GM23338 (cell line): ENCODE results near the gene LRRC26. TPM values are rescaled to one million over a fixed set of nuclear protein-coding genes. Genes with fewer than 3 reads are reported as not detected.

Experiments
- ATAC-seq: fragments of 200-7000 bp; cut with Tn5 transposase; 3 replicates; pipeline ENCODE4 v1.9.1; 2020
- DNase-seq: peaks from one replicate; pipeline ENCODE4 v3.0.0-alpha.2; 2015; ENCODE audit warnings: low spot score
- H2AFZ ChIP-seq: fragments of 200-600 bp; sonication (generic); 2 replicates; pipeline ENCODE4 v1.8.0; 2016; ENCODE audit warnings: antibody characterized with exemption, mild to moderate bottlenecking, moderate library complexity
- H3F3A ChIP-seq: fragments of 200-600 bp; sonication (generic); replicated peaks from 2 replicates; pipeline ENCODE4 v1.8.0; 2017; ENCODE audit warnings: antibody characterized with exemption, mixed run types, low read depth
- H3K27ac ChIP-seq: fragments of 200-600 bp; sonication (generic); 2 replicates; pipeline ENCODE4 v1.6.1; 2016; ENCODE audit warnings: low read depth
- H3K27me3 ChIP-seq: fragments of 200-600 bp; sonication (generic); 2 replicates; pipeline ENCODE4 v1.8.0; 2016; ENCODE audit warnings: mild to moderate bottlenecking, mixed run types, moderate library complexity; ENCODE audit not compliant: insufficient read depth
- H3K36me3 ChIP-seq: fragments of 200-600 bp; sonication (generic); 2 replicates; pipeline ENCODE4 v1.8.0; 2016; ENCODE audit warnings: mild to moderate bottlenecking; ENCODE audit not compliant: insufficient read depth
- H3K4me1 ChIP-seq: fragments of 200-600 bp; sonication (generic); 2 replicates; pipeline ENCODE4 v1.8.0; 2016; ENCODE audit warnings: mild to moderate bottlenecking, moderate library complexity; ENCODE audit not compliant: insufficient read depth
- H3K4me2 ChIP-seq: fragments of 200-600 bp; sonication (generic); 2 replicates; pipeline ENCODE4 v1.7.1; 2017; ENCODE audit warnings: mixed run types
- H3K4me3 ChIP-seq: fragments of 200-600 bp; sonication (generic); 2 replicates; pipeline ENCODE4 v1.6.1; 2016; ENCODE audit warnings: mixed run types
- H3K79me2 ChIP-seq: fragments of 200-600 bp; sonication (generic); replicated peaks from 2 replicates; pipeline ENCODE4 v1.8.0; 2017; ENCODE audit warnings: mild to moderate bottlenecking; ENCODE audit not compliant: insufficient read depth
- H3K9me2 ChIP-seq: fragments of 200-600 bp; sonication (generic); 2 replicates; pipeline ENCODE4 v1.8.0; 2017; ENCODE audit not compliant: insufficient read depth
- H4K20me1 ChIP-seq: fragments of 200-600 bp; sonication (generic); replicated peaks from 2 replicates; pipeline ENCODE4 v1.8.0; 2017; ENCODE audit warnings: mild to moderate bottlenecking; ENCODE audit not compliant: insufficient read depth
- H3K27ac Mint-ChIP-seq: 2 replicates; pipeline ENCODE4 v1.8.0; 2020; ENCODE audit warnings: inconsistent platforms, mild to moderate bottlenecking, moderate library complexity, mixed read lengths
- H3K27me3 Mint-ChIP-seq: 3 replicates; pipeline ENCODE4 v1.8.0; 2022; ENCODE audit warnings: low read depth, mild to moderate bottlenecking, moderate library complexity, mixed read lengths, inconsistent platforms; ENCODE audit not compliant: insufficient read depth, poor library complexity
- H3K36me3 Mint-ChIP-seq: 3 replicates; pipeline ENCODE4 v1.8.0; 2021; ENCODE audit warnings: low read depth, mild to moderate bottlenecking, inconsistent platforms, moderate library complexity, mixed read lengths
- H3K4me1 Mint-ChIP-seq: 3 replicates; pipeline ENCODE4 v1.8.0; 2020; ENCODE audit warnings: mild to moderate bottlenecking, inconsistent platforms, mixed read lengths
- H3K4me3 Mint-ChIP-seq: 3 replicates; pipeline ENCODE4 v1.8.0; 2021; ENCODE audit warnings: moderate library complexity, mild to moderate bottlenecking, inconsistent platforms, mixed read lengths
- H3K9me3 Mint-ChIP-seq: 3 replicates; pipeline ENCODE4 v1.8.0; 2020; ENCODE audit warnings: moderate library complexity, mild to moderate bottlenecking, inconsistent platforms, mixed read lengths
- EZH2 ChIP-seq: fragments of 200-600 bp; sonication (generic); IDR thresholded peaks from one replicate; pipeline ENCODE4 v1.8.0; 2017; ENCODE audit warnings: antibody characterized with exemption, mild to moderate bottlenecking, low read depth; ENCODE audit not compliant: unreplicated experiment
- JUNB ChIP-seq: IDR thresholded peaks from one replicate; pipeline ENCODE4 v1.6.1; 2016; ENCODE audit warnings: antibody characterized with exemption; ENCODE audit not compliant: unreplicated experiment
- NANOG ChIP-seq: IDR thresholded peaks from 2 replicates; pipeline ENCODE4 v1.6.1; 2016; ENCODE audit warnings: antibody characterized with exemption, borderline replicate concordance
- STAT1 ChIP-seq: IDR thresholded peaks from one replicate; pipeline ENCODE4 v1.6.1; 2016; ENCODE audit warnings: antibody characterized with exemption; ENCODE audit not compliant: unreplicated experiment
- ZNF114 ChIP-seq: fragments of 250-450 bp; sonication (Bioruptor Pico); IDR thresholded peaks from 2 replicates; pipeline ENCODE4 v1.5.0; 2020; ENCODE audit warnings: mild to moderate bottlenecking, moderate library complexity
- ZNF331 ChIP-seq: fragments of 250-450 bp; sonication (Bioruptor Pico); IDR thresholded peaks from 2 replicates; pipeline ENCODE4 v1.5.0; 2020; ENCODE audit warnings: low read depth, mild to moderate bottlenecking, moderate library complexity
- polyA plus RNA-seq: library from polyadenylated mRNA; unstranded; fragments of >200 nt; fragmentation: Nextera tagmentation; extraction: Ambion mirVana; gene quantifications from 2 replicates; pipeline ENCODE4 v1.2.1, GENCODE V29; 2016
- total RNA-seq: library from RNA; depleted of rRNA; stranded (reverse); fragments of >200 nt; shearing (Covaris generic); gene quantifications from 2 replicates; pipeline ENCODE4 v1.2.3, GENCODE V29; 2014
- TF ChIP-seq, protein P1 (sequence below): fragments of 250-450 bp; sonication (Bioruptor Pico); IDR thresholded peaks from 2 replicates; pipeline ENCODE4 v1.5.0; 2020; ENCODE audit warnings: mild to moderate bottlenecking, moderate library complexity
- TF ChIP-seq, protein P2 (sequence below), 2 experiments: fragments of 200-600 bp in 1 of 2; sonication (generic) in 1 of 2; conservative IDR thresholded peaks; 2 replicates each; pipeline versions ENCODE4 v1.5.1 to v1.6.1; 2016 to 2017; ENCODE audit warnings: antibody characterized with exemption in 2 of 2, low read depth in 2 of 2, mild to moderate bottlenecking in 2 of 2, moderate library complexity in 1 of 2
- TF ChIP-seq, protein P3 (sequence below): IDR thresholded peaks from 2 replicates; pipeline ENCODE4 v1.6.1; 2016; ENCODE audit warnings: antibody characterized with exemption

Gene LRRC26
- total and polyA plus RNA-seq, 2 experiments from 2014 or later, result 0.21 to 4.3 TPM

DNA sequence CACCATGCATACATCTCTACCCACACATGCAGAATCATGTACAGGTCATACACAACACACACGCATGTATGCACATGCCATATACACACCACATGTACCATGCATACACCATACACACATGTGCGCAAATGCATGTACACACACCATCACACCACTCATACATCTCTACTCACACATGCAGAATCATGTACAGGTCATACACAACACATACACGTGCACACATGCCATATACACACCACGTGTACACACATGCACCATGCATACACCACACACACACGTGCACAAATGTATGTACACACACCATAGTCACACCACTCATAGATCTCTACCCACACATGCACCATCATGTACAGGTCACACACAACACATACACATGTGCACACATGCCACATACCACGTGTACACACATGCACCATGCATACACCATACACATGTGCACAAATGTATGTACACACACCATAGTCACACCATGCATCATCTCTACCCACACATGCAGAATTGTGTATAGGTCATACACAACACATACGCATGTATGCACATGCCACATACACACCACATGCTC is 16.9 kb downstream of the LRRC26 start:
- Histone ChIP-seq H3K4me3 (no peak overlapping the region), H3K79me2 (no peaks in the 10 kb centered on the region), H4K20me1 (no peaks in the 10 kb centered on the region; the same call in 1 of the 2 replicates), H3K4me1 (peaks cover 2% of the 10 kb centered on the region; the same call in 1 of the 2 replicates), H3F3A (peaks cover 23% of the 10 kb centered on the region), H3K4me2 (no peak overlapping the region), H3K9me2 (no peaks in the 10 kb centered on the region), H3K27ac (no peak overlapping the region), H3K36me3 (no peaks in the 10 kb centered on the region), H3K27me3 (peaks cover 33% of the 10 kb centered on the region), H2AFZ (no peak overlapping the region)
- H3K4me1 Mint-ChIP-seq, result peaks cover 2% of the 10 kb centered on the region; the same call in 1 of the 3 replicates
- peaks cover 38% of the 10 kb centered on the region for H3K27me3 Mint-ChIP-seq
- TF ChIP-seq ZNF114 (CRISPR knock-in tag) (no peak), JUNB (no peak), NANOG (no peak), ZNF331 (CRISPR knock-in tag) (no peak), STAT1 (no peak), EZH2 (no peak)
- TF ChIP-seq, protein P1, sequence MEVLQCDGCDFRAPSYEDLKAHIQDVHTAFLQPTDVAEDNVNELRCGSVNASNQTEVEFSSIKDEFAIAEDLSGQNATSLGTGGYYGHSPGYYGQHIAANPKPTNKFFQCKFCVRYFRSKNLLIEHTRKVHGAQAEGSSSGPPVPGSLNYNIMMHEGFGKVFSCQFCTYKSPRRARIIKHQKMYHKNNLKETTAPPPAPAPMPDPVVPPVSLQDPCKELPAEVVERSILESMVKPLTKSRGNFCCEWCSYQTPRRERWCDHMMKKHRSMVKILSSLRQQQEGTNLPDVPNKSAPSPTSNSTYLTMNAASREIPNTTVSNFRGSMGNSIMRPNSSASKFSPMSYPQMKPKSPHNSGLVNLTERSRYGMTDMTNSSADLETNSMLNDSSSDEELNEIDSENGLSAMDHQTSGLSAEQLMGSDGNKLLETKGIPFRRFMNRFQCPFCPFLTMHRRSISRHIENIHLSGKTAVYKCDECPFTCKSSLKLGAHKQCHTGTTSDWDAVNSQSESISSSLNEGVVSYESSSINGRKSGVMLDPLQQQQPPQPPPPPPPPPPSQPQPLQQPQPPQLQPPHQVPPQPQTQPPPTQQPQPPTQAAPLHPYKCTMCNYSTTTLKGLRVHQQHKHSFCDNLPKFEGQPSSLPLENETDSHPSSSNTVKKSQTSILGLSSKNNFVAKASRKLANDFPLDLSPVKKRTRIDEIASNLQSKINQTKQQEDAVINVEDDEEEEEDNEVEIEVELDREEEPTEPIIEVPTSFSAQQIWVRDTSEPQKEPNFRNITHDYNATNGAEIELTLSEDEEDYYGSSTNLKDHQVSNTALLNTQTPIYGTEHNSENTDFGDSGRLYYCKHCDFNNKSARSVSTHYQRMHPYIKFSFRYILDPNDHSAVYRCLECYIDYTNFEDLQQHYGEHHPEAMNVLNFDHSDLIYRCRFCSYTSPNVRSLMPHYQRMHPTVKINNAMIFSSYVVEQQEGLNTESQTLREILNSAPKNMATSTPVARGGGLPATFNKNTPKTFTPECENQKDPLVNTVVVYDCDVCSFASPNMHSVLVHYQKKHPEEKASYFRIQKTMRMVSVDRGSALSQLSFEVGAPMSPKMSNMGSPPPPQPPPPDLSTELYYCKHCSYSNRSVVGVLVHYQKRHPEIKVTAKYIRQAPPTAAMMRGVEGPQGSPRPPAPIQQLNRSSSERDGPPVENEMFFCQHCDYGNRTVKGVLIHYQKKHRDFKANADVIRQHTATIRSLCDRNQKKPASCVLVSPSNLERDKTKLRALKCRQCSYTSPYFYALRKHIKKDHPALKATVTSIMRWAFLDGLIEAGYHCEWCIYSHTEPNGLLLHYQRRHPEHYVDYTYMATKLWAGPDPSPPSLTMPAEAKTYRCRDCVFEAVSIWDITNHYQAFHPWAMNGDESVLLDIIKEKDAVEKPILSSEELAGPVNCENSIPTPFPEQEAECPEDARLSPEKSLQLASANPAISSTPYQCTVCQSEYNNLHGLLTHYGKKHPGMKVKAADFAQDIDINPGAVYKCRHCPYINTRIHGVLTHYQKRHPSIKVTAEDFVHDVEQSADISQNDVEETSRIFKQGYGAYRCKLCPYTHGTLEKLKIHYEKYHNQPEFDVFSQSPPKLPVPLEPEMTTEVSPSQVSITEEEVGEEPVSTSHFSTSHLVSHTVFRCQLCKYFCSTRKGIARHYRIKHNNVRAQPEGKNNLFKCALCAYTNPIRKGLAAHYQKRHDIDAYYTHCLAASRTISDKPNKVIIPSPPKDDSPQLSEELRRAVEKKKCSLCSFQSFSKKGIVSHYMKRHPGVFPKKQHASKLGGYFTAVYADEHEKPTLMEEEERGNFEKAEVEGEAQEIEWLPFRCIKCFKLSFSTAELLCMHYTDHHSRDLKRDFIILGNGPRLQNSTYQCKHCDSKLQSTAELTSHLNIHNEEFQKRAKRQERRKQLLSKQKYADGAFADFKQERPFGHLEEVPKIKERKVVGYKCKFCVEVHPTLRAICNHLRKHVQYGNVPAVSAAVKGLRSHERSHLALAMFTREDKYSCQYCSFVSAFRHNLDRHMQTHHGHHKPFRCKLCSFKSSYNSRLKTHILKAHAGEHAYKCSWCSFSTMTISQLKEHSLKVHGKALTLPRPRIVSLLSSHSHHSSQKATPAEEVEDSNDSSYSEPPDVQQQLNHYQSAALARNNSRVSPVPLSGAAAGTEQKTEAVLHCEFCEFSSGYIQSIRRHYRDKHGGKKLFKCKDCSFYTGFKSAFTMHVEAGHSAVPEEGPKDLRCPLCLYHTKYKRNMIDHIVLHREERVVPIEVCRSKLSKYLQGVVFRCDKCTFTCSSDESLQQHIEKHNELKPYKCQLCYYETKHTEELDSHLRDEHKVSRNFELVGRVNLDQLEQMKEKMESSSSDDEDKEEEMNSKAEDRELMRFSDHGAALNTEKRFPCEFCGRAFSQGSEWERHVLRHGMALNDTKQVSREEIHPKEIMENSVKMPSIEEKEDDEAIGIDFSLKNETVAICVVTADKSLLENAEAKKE, result no peak
- TF ChIP-seq, protein P2, sequence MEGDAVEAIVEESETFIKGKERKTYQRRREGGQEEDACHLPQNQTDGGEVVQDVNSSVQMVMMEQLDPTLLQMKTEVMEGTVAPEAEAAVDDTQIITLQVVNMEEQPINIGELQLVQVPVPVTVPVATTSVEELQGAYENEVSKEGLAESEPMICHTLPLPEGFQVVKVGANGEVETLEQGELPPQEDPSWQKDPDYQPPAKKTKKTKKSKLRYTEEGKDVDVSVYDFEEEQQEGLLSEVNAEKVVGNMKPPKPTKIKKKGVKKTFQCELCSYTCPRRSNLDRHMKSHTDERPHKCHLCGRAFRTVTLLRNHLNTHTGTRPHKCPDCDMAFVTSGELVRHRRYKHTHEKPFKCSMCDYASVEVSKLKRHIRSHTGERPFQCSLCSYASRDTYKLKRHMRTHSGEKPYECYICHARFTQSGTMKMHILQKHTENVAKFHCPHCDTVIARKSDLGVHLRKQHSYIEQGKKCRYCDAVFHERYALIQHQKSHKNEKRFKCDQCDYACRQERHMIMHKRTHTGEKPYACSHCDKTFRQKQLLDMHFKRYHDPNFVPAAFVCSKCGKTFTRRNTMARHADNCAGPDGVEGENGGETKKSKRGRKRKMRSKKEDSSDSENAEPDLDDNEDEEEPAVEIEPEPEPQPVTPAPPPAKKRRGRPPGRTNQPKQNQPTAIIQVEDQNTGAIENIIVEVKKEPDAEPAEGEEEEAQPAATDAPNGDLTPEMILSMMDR (conservative IDR thresholded peaks at IDR 0.05; ENCODE audit: low read depth in 2 of 2), result no peak
- TF ChIP-seq, protein P3, sequence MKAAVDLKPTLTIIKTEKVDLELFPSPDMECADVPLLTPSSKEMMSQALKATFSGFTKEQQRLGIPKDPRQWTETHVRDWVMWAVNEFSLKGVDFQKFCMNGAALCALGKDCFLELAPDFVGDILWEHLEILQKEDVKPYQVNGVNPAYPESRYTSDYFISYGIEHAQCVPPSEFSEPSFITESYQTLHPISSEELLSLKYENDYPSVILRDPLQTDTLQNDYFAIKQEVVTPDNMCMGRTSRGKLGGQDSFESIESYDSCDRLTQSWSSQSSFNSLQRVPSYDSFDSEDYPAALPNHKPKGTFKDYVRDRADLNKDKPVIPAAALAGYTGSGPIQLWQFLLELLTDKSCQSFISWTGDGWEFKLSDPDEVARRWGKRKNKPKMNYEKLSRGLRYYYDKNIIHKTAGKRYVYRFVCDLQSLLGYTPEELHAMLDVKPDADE, result no peak
- H3K9me3 Mint-ChIP-seq, result peaks cover 13% of the 10 kb centered on the region; the same call in 2 of the 3 replicates
- H3K27ac Mint-ChIP-seq, result no peak overlapping the region
- DNase-seq (no peak), ATAC-seq (no peak)
- no peaks in the 10 kb centered on the region for H3K36me3 Mint-ChIP-seq
- H3K4me3 Mint-ChIP-seq, result no peak overlapping the region
